Keratinocyte (primary cell): ENCODE results near the gene GRIA1. TPM values are rescaled to one million over a fixed set of nuclear protein-coding genes. Genes with fewer than 3 reads are reported as not detected.

Source experiments
- DNase-seq: peaks from one replicate; pipeline ENCODE4 v3.0.0-alpha.2; 2011; ENCODE audit warnings: low read depth, missing footprints, low spot score
- FAIRE-seq: peaks from 2 replicates; lab custom pipeline; 2011; peaks lifted over from hg19 to GRCh38; lab: Jason Lieb, UNC
- H2AFZ ChIP-seq: 2 replicates; pipeline ENCODE4 v1.6.0; 2012; ENCODE audit warnings: low read length, control low read depth, inconsistent platforms; ENCODE audit not compliant: control insufficient read depth
- H3K27ac ChIP-seq: 2 replicates; pipeline ENCODE4 v1.5.1; 2011; ENCODE audit warnings: low read length; ENCODE audit not compliant: control insufficient read depth, insufficient read depth
- H3K27me3 ChIP-seq: 3 replicates; pipeline ENCODE4 v1.6.0; 2011; ENCODE audit warnings: low read length; ENCODE audit not compliant: control insufficient read depth, insufficient read depth; ENCODE audit errors: extremely low read depth
- H3K36me3 ChIP-seq, 2 experiments: 2 replicates in 1 of 2; 3 replicates in 1 of 2; pipeline ENCODE4 v1.5.1; 2011; ENCODE audit warnings: low read length in 2 of 2, mild to moderate bottlenecking in 1 of 2; ENCODE audit not compliant: control insufficient read depth in 2 of 2, insufficient read depth in 2 of 2; ENCODE audit errors: extremely low read depth in 1 of 2
- H3K4me1 ChIP-seq: 3 replicates; pipeline ENCODE4 v1.5.1; 2011; ENCODE audit warnings: low read length; ENCODE audit not compliant: control insufficient read depth, insufficient read depth; ENCODE audit errors: extremely low read depth
- H3K4me2 ChIP-seq: 3 replicates; pipeline ENCODE4 v1.6.0; 2011; ENCODE audit warnings: low read depth, low read length; ENCODE audit not compliant: control insufficient read depth, insufficient read depth; ENCODE audit errors: extremely low read depth
- H3K4me3 ChIP-seq, 3 experiments: fragments of 200-600 bp in 1 of 3; sonication (generic) in 1 of 3; 2 replicates in 2 of 3; 3 replicates in 1 of 3; pipeline ENCODE4 v1.5.1; 2011 to 2016; ENCODE audit warnings: low read length in 3 of 3, mild to moderate bottlenecking in 3 of 3, control low read depth in 2 of 3, inconsistent platforms in 1 of 3, low read depth in 1 of 3, mixed read lengths in 1 of 3, mixed run types in 1 of 3, moderate library complexity in 1 of 3; ENCODE audit not compliant: control insufficient read depth in 2 of 3, insufficient read depth in 2 of 3; ENCODE audit errors: extremely low read depth in 1 of 3
- H3K79me2 ChIP-seq: 2 replicates; pipeline ENCODE4 v1.6.0; 2012; ENCODE audit warnings: low read length; ENCODE audit not compliant: control insufficient read depth, insufficient read depth
- H3K9ac ChIP-seq: 3 replicates; pipeline ENCODE4 v1.6.0; 2011; ENCODE audit warnings: low read length; ENCODE audit not compliant: control insufficient read depth, insufficient read depth; ENCODE audit errors: extremely low read depth
- H3K9me1 ChIP-seq: 3 replicates; pipeline ENCODE4 v1.6.0; 2011; ENCODE audit warnings: low read length; ENCODE audit not compliant: control insufficient read depth, insufficient read depth; ENCODE audit errors: extremely low read depth
- H3K9me3 ChIP-seq: 2 replicates; pipeline ENCODE4 v1.5.1; 2012; ENCODE audit warnings: low read depth, low read length; ENCODE audit not compliant: control insufficient read depth
- H4K20me1 ChIP-seq: 3 replicates; pipeline ENCODE4 v1.6.0; 2011; ENCODE audit warnings: low read length; ENCODE audit not compliant: control insufficient read depth, insufficient read depth; ENCODE audit errors: extremely low read depth
- CTCF ChIP-seq, 3 experiments: IDR thresholded peaks in 1 of 3; conservative IDR thresholded peaks in 1 of 3; optimal IDR thresholded peaks in 1 of 3; 2 replicates in 2 of 3; 3 replicates in 1 of 3; pipeline versions ENCODE3 to v1.5.1; 2011; ENCODE audit warnings: low read length in 3 of 3, mild to moderate bottlenecking in 3 of 3, moderate library complexity in 2 of 3, control low read depth in 1 of 3, inconsistent platforms in 1 of 3; ENCODE audit not compliant: insufficient read depth in 2 of 3; ENCODE audit errors: extremely low read depth in 1 of 3
- EZH2 ChIP-seq: IDR thresholded peaks from one replicate; pipeline ENCODE4 v1.6.1; 2012; ENCODE audit warnings: inconsistent platforms, mild to moderate bottlenecking, low read length, moderate library complexity
- dilution Hi-C: fragments of 300-500 bp; cut with MboI; formaldehyde crosslinking; loops from one replicate; pipeline ENCODE4 v1.7.0; 2020; ENCODE audit warnings: low sequenced_read_pairs; ENCODE audit not compliant: extremely low pct_ligation_motif_present
- polyA plus RNA-seq, 5 experiments: library from polyadenylated mRNA; depleted of rRNA in 3 of 5; stranded (reverse) in 3 of 5; stranded (forward) in 1 of 5; unstranded in 1 of 5; fragments of >200 nt; gene quantifications; 1 replicate in 1 of 5; 2 replicates in 3 of 5; 3 replicates in 1 of 5; pipeline versions ENCODE4 v1.2.1 to v1.2.3, GENCODE V29; 2011 to 2012; ENCODE audit warnings: missing spikeins in 2 of 5, low read depth in 1 of 5, low replicate concordance in 1 of 5

The GRIA1 gene
- polyA plus RNA-seq, 1 donor (not counting 4 experiments of a cell fraction or from before 2014, with no cell fraction given): not detected

DNA sequence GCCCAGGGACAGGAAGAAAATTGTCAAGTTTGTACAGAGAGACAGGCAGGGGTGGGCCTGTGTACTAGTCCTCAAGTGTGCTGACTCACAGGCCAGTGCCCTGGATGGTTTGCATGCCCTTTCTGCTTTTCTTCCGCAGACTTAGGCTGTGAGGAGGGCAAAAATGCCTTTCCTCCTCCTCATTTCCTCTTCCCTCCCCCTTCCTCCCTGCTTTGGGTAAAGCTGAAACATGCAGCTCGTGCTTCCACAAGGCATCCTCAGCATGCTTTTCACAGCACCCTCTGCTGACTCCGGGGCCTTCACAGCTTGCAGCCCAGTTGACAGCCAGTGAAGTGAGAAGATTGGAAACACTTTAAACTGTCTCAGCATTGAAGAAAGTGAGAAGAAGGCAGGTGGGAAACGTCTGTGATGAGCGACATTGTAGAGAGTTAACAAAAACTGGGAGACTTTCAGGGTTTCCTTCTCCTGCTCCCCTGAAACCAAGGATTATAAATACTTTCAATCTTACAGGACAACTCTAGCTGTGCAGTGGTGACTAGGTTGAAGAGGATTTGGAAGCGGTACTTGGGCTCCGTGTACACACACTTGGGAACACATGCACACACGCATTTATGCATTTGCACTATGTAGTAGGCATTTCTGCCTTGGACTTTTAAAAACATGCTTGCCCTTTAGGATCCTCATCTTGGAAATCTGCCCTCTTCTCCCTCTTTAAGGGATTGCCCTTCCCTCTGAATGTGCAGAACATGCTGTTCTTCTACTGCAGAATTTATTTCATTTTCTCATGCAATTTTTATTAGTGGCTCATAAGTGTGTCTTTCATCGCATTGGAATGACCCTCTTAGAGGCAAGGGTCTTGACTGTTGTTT is 138.8 kb downstream of the GRIA1 start:
- no peaks in the 10 kb centered on the region for H4K20me1 ChIP-seq
- no peaks in the 10 kb centered on the region for H3K27me3 ChIP-seq

DNA sequence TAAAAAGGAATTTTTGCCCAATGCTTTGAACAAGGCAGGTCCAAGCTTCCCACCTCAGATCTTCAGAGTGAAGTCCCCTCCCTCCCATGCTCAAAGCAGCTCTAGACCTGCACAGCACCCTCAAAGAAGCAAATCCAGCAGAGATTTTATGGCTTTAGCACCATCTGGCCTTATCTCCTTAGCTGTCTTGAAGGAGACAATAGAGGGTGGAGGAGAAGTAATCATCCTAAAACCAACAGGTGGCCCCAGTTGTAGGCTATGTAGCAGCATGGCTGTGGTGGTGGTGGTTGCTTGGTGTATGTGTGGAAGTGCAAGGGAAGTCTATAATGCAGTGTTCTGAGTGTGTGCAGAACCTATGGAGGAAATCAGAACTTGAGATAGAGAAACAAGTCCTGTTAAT is 140.1 kb downstream of the GRIA1 start:
- TF ChIP-seq CTCF (optimal IDR thresholded peaks at IDR 0.05 in 1 of 3, IDR thresholded peaks at IDR 0.05 in 1 of 3, conservative IDR thresholded peaks at IDR 0.05 in 1 of 3; ENCODE audit: extremely low read depth in 1 of 3, insufficient read depth in 2 of 3, low read length in 3 of 3) (no peak), EZH2 (no peak)
- H4K20me1 ChIP-seq: no peaks in the 10 kb centered on the region
- dilution Hi-C loops: no loop called here

More for the DNA sequence above, 138.8 kb downstream of the GRIA1 start:
- peaks cover 34% of the 10 kb centered on the region for H3K4me1 ChIP-seq
- no peaks in the 10 kb centered on the region for H3K79me2 ChIP-seq
- no peaks in the 10 kb centered on the region for H3K9me3 ChIP-seq
- no peak overlapping the region for H3K9ac ChIP-seq
- dilution Hi-C loops: no loop called here
- H3K36me3 ChIP-seq: no peaks in the 10 kb centered on the region
- no peak overlapping the region for H3K4me3 ChIP-seq
- FAIRE-seq (peak; percentile 98), DNase-seq (peak; percentile 83)
- H3K4me2 ChIP-seq: peak overlapping the region; percentile 33
- peak overlapping the region; percentile 20 for H2AFZ ChIP-seq
- peak overlapping the region; percentile 29 for H3K27ac ChIP-seq
- no peak for TF ChIP-seq EZH2
- peak; percentile 52 to 77 (median 55) for TF ChIP-seq CTCF (optimal IDR thresholded peaks at IDR 0.05 in 1 of 3, IDR thresholded peaks at IDR 0.05 in 1 of 3, conservative IDR thresholded peaks at IDR 0.05 in 1 of 3; ENCODE audit: extremely low read depth in 1 of 3, insufficient read depth in 2 of 3, low read length in 3 of 3)
- no peaks in the 10 kb centered on the region for H3K9me1 ChIP-seq

More for the DNA sequence above, 140.1 kb downstream of the GRIA1 start:
- no peak overlapping the region for H3K27ac ChIP-seq
- no peaks in the 10 kb centered on the region for H3K9me1 ChIP-seq
- peaks cover 33% of the 10 kb centered on the region for H3K4me1 ChIP-seq
- H2AFZ ChIP-seq: no peak overlapping the region
- DNase-seq: no peak
- H3K27me3 ChIP-seq: no peaks in the 10 kb centered on the region
- H3K9me3 ChIP-seq: no peaks in the 10 kb centered on the region
- H3K36me3 ChIP-seq: no peaks in the 10 kb centered on the region
- no peak overlapping the region for H3K4me2 ChIP-seq
- no peak overlapping the region for H3K4me3 ChIP-seq
- H3K79me2 ChIP-seq: no peaks in the 10 kb centered on the region
- no peak overlapping the region for H3K9ac ChIP-seq
- FAIRE-seq: no peak
